ENCODE results near the gene GOLPH3. TPM values are rescaled to one million over a fixed set of nuclear protein-coding genes. Genes with fewer than 3 reads are reported as not detected.

GOLPH3 gene
- total and polyA plus RNA-seq, 2 of the 8 experiments (the other 6 are each of a cell fraction or from before 2014, with no cell fraction given): 53.7 to 93.6 TPM

DNA sequence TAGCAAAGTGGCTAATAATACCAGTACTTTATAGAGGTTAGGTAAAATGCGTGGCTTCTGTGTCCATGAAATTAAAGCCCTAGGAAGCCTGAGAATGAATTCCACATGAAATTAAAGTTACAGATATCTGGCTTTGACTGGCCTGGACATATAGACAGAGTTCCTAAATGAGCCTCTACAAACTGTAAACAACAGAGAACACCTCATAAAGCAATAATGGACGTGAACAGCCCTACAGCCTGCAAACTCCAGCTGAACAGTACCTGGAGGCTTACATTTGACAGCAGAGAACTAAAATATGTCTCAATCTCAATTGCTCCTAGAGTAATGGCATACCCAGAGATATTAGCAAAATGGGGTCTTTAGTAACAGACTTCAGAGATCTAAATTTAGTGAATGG lies 28.7 kb downstream of the GOLPH3 start (continued):
- TF ChIP-seq ASH2L (IDR thresholded peaks at IDR 0.05; ENCODE audit: low read length) (no peak), ATF2 (IDR thresholded peaks at IDR 0.05; ENCODE audit: low read length) (no peak), SIN3A (conservative IDR thresholded peaks at IDR 0.05 in 1 of 2, IDR thresholded peaks at IDR 0.05 in 1 of 2; ENCODE audit: low read depth in 1 of 2, low read length in 2 of 2) (no peak)

All from H1 (cell line).